Measurements from ENCODE around the gene VIT. TPM values are rescaled to one million over a fixed set of nuclear protein-coding genes. Genes with fewer than 3 reads are reported as not detected.

Gene VIT
- total RNA-seq, 5 donors from 2014 or later (not counting 1 experiment from before 2014, with no cell fraction given): 0.14 TPM; not detected in 4

Other genes starting within 250 kb of the VIT start
- 10 to 100 TPM; 11.0 to 17.3 (median 12.8) TPM for gene FEZ2, start 98.5 kb upstream of the VIT start, total RNA-seq